Stimulated activated naive CD8-positive, alpha-beta T cell treated with anti-CD3 and anti-CD28 coated beads, Interleukin-15, Interleukin-2, amounts not matched to agents 100 ng/mL and 50 ng/mL, for 24 hours (primary cell): Measurements from ENCODE around the gene PACRGL.

Experiments
- H3K27ac Mint-ChIP-seq: one replicate; pipeline ENCODE4 v1.8.0; 2021; ENCODE audit warnings: mild to moderate bottlenecking, mixed read lengths
- H3K27me3 Mint-ChIP-seq: one replicate; pipeline ENCODE4 v1.8.0; 2021; ENCODE audit warnings: mixed read lengths
- H3K36me3 Mint-ChIP-seq: one replicate; pipeline ENCODE4 v1.8.0; 2021; ENCODE audit warnings: low read depth, mixed read lengths
- H3K4me1 Mint-ChIP-seq: one replicate; pipeline ENCODE4 v1.8.0; 2021; ENCODE audit warnings: low read depth, mixed read lengths
- H3K4me3 Mint-ChIP-seq: one replicate; pipeline ENCODE4 v1.8.0; 2021; ENCODE audit warnings: mild to moderate bottlenecking, mixed read lengths
- H3K9me3 Mint-ChIP-seq: one replicate; pipeline ENCODE4 v1.8.0; 2021; ENCODE audit warnings: mixed read lengths

PACRGL gene

GRCh38 chr4:20700007-20700761 is at the start of gene PACRGL:
TSS of gene PACRGL (plus strand) at chr4:20700458. CDS start at chr4:20704482, 4,024 bp downstream.
- Mint-ChIP-seq H3K36me3 (peaks cover 11% of the 10 kb centered on the region), H3K9me3 (no peaks in the 10 kb centered on the region), H3K27ac (peak within 1 kb of the TSS; percentile 86), H3K4me3 (peak within 1 kb of the TSS; percentile 85), H3K27me3 (peaks cover 7% of the 10 kb centered on the region), H3K4me1 (peaks cover 32% of the 10 kb centered on the region)

GRCh38 chr4:20652226-20652885 is 47.9 kb upstream of the PACRGL start:
- Mint-ChIP-seq H3K27me3 (peaks cover 5% of the 10 kb centered on the region), H3K4me1 (no peaks in the 10 kb centered on the region), H3K4me3 (no peak overlapping the region), H3K27ac (no peak overlapping the region), H3K9me3 (no peaks in the 10 kb centered on the region), H3K36me3 (no peaks in the 10 kb centered on the region)

- Mint-ChIP-seq H3K4me3 (no peak overlapping the region), H3K27me3 (peaks cover 10% of the 10 kb centered on the region), H3K27ac (no peak overlapping the region), H3K9me3 (no peaks in the 10 kb centered on the region), H3K4me1 (peaks cover 3% of the 10 kb centered on the region), H3K36me3 (no peaks in the 10 kb centered on the region)
These were observed 41.8 kb upstream of the PACRGL start for GRCh38 chr4:20658456-20658855.

GRCh38 chr4:20662851-20663250 is 37.4 kb upstream of the PACRGL start:
- peaks cover 19% of the 10 kb centered on the region for H3K27me3 Mint-ChIP-seq
- no peaks in the 10 kb centered on the region for H3K36me3 Mint-ChIP-seq
- peaks cover 3% of the 10 kb centered on the region for H3K4me1 Mint-ChIP-seq
- H3K9me3 Mint-ChIP-seq: no peaks in the 10 kb centered on the region
- H3K4me3 Mint-ChIP-seq: no peak overlapping the region
- no peak overlapping the region for H3K27ac Mint-ChIP-seq

GRCh38 chr4:20666012-20666860 is 34.0 kb upstream of the PACRGL start:
- Mint-ChIP-seq H3K27ac (no peak overlapping the region), H3K4me1 (peaks cover 3% of the 10 kb centered on the region), H3K27me3 (peaks cover 19% of the 10 kb centered on the region), H3K4me3 (no peak overlapping the region), H3K9me3 (no peaks in the 10 kb centered on the region), H3K36me3 (no peaks in the 10 kb centered on the region)

- H3K9me3 Mint-ChIP-seq: no peaks in the 10 kb centered on the region
These were observed 28.0 kb upstream of the PACRGL start for GRCh38 chr4:20672262-20672661.

GRCh38 chr4:20675786-20676185 is 24.5 kb upstream of the PACRGL start:
- Mint-ChIP-seq H3K9me3 (no peaks in the 10 kb centered on the region), H3K4me1 (no peaks in the 10 kb centered on the region), H3K27me3 (peaks cover 25% of the 10 kb centered on the region), H3K36me3 (no peaks in the 10 kb centered on the region), H3K4me3 (no peak overlapping the region), H3K27ac (no peak overlapping the region)

More at GRCh38 chr4:20672262-20672661, 28.0 kb upstream of the PACRGL start:
- peaks cover 11% of the 10 kb centered on the region for H3K27me3 Mint-ChIP-seq
- no peaks in the 10 kb centered on the region for H3K4me1 Mint-ChIP-seq
- H3K4me3 Mint-ChIP-seq: no peak overlapping the region
- no peaks in the 10 kb centered on the region for H3K36me3 Mint-ChIP-seq
- no peak overlapping the region for H3K27ac Mint-ChIP-seq

- Mint-ChIP-seq H3K4me3 (no peak overlapping the region), H3K4me1 (no peaks in the 10 kb centered on the region), H3K9me3 (no peaks in the 10 kb centered on the region), H3K27ac (no peak overlapping the region), H3K36me3 (no peaks in the 10 kb centered on the region), H3K27me3 (peaks cover 30% of the 10 kb centered on the region)
These were observed 23.6 kb upstream of the PACRGL start for GRCh38 chr4:20676501-20677197.

GRCh38 chr4:20678400-20678799 is 21.9 kb upstream of the PACRGL start:
- no peaks in the 10 kb centered on the region for H3K9me3 Mint-ChIP-seq
- no peak overlapping the region for H3K27ac Mint-ChIP-seq
- no peaks in the 10 kb centered on the region for H3K4me1 Mint-ChIP-seq

GRCh38 chr4:20679951-20680350 is 20.3 kb upstream of the PACRGL start:
- peaks cover 31% of the 10 kb centered on the region for H3K27me3 Mint-ChIP-seq
- H3K9me3 Mint-ChIP-seq: no peaks in the 10 kb centered on the region
- no peaks in the 10 kb centered on the region for H3K36me3 Mint-ChIP-seq
- H3K4me1 Mint-ChIP-seq: no peaks in the 10 kb centered on the region
- H3K4me3 Mint-ChIP-seq: no peak overlapping the region
- H3K27ac Mint-ChIP-seq: no peak overlapping the region

More at GRCh38 chr4:20678400-20678799, 21.9 kb upstream of the PACRGL start:
- H3K36me3 Mint-ChIP-seq: no peaks in the 10 kb centered on the region
- H3K27me3 Mint-ChIP-seq: peaks cover 35% of the 10 kb centered on the region
- H3K4me3 Mint-ChIP-seq: no peak overlapping the region

GRCh38 chr4:20680736-20681135 is 19.5 kb upstream of the PACRGL start:
- H3K4me1 Mint-ChIP-seq: no peaks in the 10 kb centered on the region
- no peak overlapping the region for H3K4me3 Mint-ChIP-seq
- no peaks in the 10 kb centered on the region for H3K36me3 Mint-ChIP-seq
- no peak overlapping the region for H3K27ac Mint-ChIP-seq
- peaks cover 27% of the 10 kb centered on the region for H3K27me3 Mint-ChIP-seq
- no peaks in the 10 kb centered on the region for H3K9me3 Mint-ChIP-seq

GRCh38 chr4:20681271-20681670 is 19.0 kb upstream of the PACRGL start:
- peaks cover 27% of the 10 kb centered on the region for H3K27me3 Mint-ChIP-seq
- no peaks in the 10 kb centered on the region for H3K9me3 Mint-ChIP-seq
- no peaks in the 10 kb centered on the region for H3K36me3 Mint-ChIP-seq
- H3K27ac Mint-ChIP-seq: no peak overlapping the region
- H3K4me3 Mint-ChIP-seq: no peak overlapping the region
- H3K4me1 Mint-ChIP-seq: no peaks in the 10 kb centered on the region

- Mint-ChIP-seq H3K9me3 (no peaks in the 10 kb centered on the region), H3K36me3 (no peaks in the 10 kb centered on the region), H3K4me3 (no peak overlapping the region), H3K27ac (no peak overlapping the region), H3K27me3 (peaks cover 25% of the 10 kb centered on the region), H3K4me1 (no peaks in the 10 kb centered on the region)
These were observed 17.4 kb upstream of the PACRGL start for GRCh38 chr4:20682853-20683252.

GRCh38 chr4:20683766-20684165 is 16.5 kb upstream of the PACRGL start:
- H3K4me3 Mint-ChIP-seq: no peak overlapping the region
- peaks cover 19% of the 10 kb centered on the region for H3K27me3 Mint-ChIP-seq
- no peak overlapping the region for H3K27ac Mint-ChIP-seq
- H3K4me1 Mint-ChIP-seq: no peaks in the 10 kb centered on the region
- no peaks in the 10 kb centered on the region for H3K9me3 Mint-ChIP-seq
- H3K36me3 Mint-ChIP-seq: no peaks in the 10 kb centered on the region
